ENCODE measurements around the gene EMX1.
"Not testable (repeated sequence)": the region's sequence is repeated elsewhere in the genome, so short reads cannot be mapped to it uniquely, and the experiment has no call there.

EMX1 gene

DNA sequence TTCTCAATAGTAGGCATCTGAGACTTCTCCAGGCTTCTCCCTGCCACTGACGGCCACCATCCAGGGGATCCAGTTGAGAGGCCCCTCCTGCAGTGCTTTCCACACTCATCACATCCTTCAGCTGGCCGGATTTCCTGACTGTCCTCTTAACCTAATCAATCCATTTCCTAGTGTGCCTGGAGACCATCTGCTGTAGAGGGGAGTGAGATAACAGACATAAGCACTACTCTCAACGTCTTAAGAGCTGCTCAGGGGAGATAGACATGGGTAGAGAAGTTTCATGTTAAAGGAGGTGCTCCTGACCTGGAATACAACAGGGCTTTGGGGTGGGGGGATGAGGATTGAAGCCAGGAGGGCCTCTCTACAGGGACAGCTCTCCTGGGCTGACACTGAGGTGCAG is 15.9 kb upstream of the EMX1 start:
- DNase-seq: no peak

DNA sequence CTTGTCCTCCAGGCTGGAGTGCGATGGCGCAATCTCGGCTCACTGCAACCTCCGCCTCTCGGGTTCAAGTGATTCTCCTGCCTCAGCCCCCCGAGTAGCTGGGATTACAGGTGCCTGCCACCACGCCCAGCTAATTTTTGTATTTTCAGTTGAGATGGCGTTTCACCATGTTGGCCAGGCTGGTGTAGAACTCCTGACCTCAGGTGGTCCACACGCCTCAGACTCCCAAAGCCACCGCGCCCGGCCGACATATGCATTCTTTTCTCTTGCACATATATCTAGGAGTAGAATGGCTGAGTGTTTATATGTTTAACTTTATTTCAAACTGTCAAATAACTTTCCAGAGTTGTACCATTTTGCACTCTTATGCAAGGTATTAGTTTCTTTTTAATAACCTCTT is 9.9 kb upstream of the EMX1 start:
- DNase-seq: not testable (repeated sequence)

DNA sequence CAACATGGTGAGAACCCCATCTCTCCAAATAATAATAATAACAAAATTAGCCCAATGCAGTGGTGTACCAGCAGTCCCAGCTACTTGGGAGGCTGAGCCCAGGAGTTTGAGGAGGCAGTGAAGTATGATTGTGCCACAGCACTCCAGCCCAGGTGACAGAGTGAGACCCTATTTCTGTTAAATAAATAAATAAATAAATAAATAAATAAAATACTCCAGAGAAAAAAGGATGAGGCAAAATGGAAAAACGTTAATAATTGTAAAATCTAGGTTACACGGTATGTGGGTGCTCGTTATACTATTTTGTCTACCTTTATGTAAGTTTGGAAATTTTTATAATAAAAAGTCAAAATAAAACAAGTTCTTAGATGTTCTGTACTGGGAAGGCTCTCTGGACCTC is 8.6 kb upstream of the EMX1 start:
- no peak for DNase-seq

DNA sequence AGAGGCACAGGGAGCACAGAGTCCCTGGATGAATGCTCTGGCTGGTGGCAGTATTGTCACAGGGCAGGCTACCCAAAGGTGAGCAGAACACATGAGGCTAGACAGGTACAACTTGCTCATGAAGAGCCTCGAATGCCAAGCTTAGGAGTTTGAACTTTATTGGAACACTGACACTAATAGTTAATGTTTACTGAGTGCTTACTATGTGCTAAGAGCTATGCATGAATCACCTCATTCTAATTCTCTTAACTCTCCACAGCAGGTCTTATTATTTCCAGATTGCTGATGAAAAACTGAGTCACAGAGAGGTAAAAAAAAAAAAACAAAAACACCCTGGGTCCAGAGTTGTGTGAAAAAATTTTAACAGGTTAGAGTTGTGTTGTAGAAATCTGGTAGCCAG is 6.1 kb upstream of the EMX1 start:
- DNase-seq: no peak

DNA sequence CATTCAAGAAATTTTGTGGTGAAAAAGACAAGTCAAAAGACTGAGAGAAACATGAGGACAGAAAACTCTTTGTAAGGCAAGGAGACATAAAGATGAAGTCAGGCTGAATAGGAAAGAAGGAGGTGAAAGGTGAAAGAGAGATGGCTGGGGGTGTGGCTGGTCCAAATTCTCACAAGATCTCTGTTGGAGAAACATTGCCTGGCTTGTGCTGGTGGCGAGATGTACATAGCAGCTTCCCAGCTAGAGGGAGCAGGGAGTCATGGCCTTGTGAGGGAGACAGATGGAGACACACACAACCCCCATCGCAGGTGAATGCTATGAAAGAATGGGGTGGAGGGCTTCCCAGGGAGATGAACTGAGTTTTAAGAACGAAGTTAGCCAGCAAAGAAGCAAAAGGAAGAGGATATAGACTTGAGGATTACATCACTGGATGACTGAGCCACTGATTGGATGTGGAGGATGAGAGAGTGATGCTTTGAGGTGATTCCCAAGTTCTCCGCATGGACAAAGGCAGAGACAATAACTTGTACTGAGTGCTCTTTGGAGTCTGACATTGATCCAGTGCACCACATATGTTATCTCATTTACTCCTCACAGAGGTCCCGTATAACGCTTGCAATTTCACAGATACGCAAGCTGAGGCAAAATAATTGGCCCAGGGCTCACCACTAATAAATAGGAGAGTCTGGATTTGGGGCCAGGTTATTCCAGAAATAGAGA is 3.7 kb upstream of the EMX1 start:
- peak; percentile 43 for DNase-seq

DNA sequence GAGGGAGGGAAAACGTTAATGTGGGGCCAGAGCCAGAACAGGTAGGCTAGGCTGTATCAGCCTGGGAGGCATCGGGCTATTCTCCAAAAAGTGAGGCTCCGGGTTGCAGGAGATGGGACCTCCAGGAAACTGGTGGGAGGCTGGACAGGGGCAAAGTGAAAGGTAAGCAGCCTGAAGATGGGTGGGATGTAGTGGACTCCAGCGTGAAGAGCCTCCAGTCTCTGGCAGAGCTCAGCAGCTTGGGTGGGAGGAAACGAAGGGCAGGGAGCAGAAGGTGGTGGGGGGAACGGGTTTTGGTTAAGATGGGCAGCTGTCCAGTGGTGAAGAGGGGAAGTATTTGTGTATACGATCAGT is 3.1 kb upstream of the EMX1 start:
- DNase-seq: no peak

DNA sequence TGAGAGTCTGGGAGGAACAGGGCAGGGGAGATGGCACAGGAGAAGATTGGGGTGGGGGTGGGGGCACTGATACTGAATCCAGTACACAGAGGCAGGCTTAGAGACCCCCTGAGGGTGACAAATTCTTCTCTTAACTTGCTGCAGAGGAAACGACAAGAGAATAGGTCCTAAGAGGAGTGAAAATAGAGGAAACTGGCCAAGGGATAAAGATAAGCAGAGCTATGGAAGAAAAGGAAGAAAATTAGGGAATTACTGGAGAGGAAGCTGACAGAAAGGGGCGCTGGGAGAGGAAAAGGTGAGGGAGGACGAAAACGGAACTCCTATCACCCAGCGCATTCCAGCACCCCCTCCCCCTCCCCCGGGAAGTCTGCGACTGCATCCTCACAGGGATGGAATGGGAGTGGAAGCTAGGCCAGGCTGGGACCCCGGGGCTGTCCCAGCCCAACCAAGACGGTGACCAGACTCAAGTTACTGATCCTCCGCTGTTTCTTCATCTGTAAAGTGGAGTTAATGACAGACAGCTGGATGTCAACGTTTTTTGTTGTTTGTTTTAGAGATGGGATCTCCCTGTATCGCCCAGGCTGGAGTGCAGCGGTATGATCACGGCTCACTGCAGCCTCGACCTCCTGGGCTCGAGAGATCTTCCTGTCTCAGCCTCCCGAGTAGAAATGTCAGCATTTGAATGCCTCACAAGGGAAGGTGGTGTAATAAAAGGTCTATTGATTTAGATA is 2.6 kb upstream of the EMX1 start:
- no peak for DNase-seq

DNA sequence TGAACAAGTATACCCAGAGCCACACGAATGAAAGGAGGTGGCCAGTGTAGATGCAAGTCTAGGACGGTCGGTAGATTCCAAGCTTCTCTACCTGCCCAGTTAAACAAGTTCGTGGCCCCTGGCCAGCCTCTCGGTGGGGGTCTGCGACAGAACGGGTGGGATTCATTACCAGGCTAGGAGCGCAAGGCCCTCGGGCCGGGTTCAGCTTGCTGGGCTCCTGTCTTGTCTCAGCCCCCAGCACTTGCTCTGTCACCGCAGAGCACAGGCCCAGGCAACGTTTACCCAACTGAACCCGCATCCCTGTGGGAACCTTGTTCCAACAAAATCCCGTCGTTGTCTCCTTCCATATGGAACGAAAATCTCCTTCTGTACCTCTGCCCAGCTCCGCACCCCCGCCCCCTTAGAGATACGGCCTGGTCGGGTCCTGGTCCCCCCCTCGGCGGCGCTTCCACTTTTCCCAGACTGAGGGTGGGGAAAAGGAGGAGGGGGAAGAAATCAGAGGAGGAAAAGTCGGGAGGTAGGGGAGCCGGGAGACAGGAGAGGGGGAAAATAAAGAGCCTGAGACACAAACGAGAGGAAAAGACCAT is 1.9 kb upstream of the EMX1 start:
- DNase-seq: no peak

DNA sequence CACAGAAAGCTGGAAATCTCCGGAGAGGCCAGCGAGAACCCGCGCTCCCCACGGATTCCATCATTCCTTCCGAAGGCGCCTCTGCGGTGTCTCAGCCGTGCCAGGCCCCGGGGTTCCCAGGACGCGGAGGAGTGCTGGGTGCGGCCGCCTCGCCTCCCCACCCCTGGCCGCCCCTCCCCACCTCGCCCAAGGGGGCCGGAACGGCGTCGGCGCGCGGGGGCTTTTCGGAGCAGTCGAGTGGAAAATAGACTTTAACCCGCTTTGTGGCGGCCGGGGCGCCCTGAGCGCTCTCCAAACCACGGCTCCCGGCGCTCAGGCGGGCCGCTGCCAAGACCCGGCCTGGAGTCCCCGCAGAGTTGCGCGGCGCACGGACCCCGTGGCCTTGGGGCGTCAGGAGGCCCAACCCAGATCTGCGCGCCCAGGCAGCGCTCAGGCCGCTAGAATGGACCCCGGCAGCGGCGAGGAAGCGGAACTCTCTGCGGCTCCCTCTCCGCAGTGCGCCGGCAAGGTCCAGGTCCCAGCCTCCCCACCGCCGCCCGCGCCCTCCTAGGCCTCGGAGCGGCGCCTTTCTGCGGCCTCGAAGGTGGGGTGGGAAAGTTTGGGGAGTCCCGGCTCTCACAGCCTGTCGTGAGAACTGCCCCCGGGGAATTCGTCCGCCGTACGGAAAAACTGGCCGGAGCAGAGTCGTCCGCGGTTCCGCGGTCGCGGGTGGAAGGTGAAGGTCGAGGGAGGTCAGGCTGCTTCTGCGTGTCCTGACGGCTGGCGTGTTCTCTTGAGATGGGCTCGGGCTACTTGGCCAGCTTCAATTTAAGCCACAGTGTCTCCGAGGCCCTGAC is 1.2 kb upstream of the EMX1 start:
- DNase-seq: peak; percentile 74

DNA sequence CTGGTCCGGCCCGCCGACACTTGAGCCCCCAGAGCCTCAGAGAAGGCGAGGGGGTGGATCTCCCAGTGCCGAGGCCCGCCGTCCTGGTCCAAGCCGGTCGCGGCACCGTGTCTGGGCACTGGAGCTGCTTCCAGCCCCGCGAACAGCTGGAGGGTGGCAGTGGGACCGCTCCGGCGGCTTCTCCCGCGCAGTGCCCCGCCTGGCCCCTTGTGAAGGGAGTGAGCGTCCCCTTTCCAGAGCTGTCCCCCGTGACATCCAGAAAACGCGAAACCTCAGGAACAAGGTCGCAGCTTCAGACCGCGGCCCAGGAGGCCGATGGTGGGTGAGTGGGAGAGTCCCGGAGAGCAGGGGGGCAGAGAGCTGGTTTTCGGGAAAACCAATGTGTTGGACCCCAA is 579 bp upstream of the EMX1 start:
- no peak for DNase-seq

DNA sequence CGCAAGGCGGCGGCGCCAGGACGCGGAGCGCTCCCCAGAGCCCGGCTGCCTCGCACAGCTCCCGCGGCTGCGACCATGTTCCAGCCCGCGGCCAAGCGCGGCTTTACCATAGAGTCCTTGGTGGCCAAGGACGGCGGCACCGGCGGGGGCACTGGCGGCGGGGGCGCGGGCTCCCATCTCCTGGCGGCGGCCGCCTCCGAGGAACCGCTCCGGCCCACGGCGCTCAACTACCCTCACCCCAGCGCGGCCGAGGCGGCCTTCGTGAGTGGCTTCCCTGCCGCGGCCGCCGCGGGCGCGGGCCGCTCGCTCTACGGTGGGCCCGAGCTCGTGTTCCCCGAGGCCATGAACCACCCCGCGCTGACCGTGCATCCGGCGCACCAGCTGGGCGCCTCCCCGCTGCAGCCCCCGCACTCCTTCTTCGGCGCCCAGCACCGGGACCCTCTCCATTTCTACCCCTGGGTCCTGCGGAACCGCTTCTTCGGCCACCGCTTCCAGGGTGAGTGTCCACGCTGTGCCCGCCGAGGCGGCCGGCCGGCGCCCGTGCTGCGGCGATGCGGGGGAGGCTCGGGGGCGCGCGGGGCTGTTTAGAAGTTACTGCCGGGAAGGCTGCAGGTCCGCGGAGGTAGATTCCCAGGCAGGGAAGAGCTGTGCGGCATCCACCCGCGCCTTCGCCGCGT is 696 bp downstream of the EMX1 start:
- DNase-seq: peak; percentile 41

DNA sequence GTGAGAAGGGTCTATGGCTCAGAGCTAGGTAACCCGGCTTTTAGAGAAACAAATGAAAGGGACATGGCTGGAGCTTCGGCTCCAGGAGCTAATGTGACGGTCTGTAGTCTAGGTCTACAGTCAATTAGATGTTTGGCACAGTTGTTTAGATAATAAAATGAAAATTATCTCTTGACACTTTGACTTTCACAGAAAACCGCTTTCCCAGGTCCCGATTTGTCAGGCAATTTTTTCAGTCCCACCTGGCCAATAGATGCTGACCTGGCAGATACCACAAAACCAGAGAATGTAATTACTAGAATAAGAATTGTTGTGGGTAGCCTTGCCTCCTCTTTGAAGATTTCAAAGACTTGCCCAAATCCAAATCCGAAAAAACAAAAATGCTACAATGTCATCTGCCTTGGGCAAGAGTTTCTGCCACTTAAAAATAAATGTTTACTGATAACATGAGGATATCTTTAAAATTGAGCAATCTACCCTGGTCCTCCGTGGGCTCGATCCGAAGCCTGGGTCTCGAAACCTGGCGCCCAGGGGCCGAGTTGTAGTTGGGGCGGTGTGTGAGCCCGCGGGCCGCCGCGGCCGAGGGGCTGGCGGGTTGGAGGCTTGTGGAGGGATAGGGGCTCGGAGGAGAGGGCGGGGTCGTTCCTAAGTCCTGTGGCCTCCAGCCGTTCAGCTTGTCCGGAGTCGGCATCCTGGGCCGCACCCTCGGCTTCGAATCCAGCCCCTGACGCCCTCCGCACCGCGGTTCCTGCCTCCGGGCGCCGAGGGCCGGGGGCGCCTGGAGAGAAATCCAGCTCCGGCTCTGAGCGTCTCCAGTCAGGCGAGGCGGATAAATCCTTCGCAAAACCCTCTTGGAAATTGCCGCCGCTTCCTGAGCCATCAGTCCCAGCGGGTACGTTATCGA is 2.3 kb downstream of the EMX1 start:
- no peak for DNase-seq

DNA sequence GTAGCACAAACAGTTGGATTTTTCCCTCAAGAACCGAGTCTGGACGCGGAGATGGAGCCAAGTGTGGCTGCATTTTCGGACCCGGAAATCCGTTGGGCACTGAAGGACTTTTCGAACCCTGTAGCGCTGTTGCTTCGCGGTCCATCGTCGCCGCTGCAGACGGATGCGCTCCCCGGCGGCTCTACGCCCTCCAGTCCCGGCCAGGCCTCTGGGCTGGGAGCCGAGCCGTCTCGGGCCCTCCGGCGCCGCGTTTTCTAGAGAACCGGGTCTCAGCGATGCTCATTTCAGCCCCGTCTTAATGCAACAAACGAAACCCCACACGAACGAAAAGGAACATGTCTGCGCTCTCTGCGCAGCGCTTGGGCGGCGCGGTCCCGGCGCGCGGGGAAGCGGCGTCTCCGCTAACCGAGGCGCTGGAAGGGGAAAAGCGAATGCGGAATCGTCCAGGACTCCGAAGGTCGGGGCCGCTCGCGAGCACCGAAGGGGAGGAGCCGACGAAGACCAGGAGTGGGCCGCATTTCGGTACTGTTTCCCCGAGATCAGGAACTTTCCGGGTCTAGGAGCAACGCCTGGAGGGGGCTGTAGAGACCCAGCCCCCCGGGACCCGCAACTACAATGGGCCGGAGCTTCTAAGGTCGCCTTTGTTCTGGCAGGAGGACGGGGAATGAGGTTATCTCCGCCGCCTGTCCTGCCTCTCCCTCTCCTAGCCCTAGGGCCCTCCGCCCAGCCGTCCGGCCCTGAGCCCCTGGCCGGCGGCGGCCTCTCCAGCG is 3.2 kb downstream of the EMX1 start:
- no peak for DNase-seq

DNA sequence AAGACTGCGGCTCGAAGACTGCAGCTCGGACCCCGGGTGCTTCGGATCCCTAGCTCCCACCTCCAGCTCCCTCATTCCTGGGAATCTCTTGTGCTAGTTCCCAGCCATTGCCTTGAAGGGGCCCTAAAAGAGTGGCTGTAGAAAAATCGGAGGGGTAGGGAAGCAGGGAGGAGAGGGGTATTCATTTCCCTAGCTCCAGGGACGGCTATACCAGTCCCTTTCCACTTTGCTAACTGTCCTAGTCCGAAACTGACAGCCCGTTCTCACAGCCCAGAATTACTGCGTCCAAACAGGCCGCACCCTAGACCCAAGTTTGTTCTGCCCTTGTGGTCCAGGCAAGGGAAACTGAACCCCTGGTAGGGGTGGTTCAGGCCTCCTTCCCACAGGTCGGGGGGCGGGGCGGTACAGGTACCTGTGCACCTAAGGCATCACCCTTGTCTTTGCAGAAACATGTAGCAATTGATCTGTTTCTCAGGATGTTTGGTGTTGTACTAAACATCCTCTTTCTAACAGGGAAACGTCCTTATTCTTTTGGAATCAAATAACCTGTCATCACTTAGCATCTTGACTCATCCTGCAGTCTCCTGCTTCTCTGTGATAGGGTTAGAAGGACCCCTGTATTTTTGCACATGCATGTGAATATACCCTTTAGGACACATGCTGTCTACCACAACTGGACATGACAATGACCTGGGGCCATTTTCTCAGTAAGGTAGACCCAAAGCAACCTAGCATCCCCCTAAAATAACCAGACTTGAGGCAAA is 4.0 kb downstream of the EMX1 start:
- DNase-seq: no peak

DNA sequence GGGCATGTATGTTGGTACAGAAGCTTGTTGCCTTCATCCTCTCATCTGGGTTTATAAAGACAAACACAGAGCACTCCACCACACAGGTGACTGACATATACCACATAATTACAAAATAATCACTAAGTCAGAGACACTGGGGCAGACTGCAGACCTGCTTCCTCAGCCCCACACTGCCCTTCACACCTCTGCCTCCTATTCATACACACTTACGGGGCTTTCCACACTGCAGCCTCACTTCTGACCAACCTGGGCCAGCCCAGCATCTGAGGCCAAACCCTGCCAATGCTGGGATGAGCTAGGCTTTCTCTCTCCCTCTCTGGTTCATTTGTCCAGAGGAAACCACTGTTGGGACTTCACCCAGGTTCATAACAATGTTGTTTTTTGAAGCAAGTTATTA is 4.5 kb downstream of the EMX1 start:
- no peak for DNase-seq

DNA sequence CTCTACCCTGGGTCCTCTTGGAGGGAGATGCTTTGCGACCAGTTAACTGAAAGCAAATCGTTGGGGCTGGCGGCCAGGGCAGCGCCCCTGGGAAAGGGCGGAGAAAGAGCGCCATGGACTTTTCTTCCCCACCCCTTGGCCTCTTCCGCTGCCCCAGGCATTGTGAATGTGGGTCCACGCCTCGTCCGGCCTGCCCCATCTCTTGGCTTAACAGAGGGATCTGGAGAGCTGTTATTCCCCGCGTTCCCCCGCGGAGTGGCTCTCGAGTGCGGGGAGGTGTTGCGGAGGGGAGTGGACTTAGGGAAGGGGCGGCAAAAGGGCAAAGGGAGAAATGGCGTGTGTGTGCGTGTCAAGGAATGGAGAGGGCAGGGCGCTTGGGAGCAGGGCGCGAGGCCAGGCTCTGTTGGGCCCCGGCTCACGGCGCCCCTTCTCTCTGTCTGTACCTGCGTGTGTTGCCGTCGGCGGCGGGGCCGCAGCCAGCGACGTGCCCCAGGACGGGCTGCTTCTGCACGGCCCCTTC is 6.6 kb downstream of the EMX1 start:
- DNase-seq: no peak

DNA sequence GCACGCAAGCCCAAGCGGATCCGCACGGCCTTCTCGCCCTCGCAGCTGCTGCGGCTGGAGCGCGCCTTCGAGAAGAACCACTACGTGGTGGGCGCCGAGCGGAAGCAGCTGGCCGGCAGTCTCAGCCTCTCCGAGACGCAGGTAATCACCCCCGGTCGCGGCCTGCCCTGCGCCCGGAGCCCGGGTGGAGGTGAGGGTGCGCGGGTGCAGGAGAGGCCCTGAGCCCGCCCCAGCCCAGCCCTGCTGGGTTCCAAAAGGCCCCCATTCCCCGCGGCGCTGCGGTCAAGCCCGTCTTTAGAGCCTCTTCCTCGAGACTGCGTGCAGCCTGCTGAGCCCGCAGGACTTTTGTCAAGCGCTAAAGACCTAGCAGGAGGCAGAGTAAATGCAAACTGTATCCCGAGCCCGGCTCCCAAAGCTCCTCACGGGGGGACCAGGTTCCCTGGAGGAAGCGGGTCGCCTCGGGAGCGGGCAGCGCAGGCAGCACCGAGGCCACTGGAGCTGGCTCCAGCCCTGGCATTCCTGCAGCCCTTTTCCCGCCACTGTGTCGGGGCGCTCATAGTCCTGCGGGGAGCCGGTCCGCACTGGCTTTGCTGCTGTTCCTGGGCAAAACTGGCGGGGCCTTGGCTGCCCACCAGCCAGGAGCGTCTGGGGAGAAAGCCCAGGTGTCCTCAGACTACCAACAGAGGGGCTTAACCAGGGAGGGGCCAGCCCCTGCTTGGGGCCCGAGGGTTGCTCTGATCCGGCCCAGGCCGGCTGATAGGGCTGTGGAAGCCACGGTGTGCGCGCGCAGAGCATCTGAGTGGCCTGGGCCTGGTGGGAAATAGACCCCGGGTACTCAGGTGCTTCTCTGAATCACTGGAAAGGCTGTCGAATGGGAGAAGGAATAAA is 7.3 kb downstream of the EMX1 start:
- DNase-seq: no peak

DNA sequence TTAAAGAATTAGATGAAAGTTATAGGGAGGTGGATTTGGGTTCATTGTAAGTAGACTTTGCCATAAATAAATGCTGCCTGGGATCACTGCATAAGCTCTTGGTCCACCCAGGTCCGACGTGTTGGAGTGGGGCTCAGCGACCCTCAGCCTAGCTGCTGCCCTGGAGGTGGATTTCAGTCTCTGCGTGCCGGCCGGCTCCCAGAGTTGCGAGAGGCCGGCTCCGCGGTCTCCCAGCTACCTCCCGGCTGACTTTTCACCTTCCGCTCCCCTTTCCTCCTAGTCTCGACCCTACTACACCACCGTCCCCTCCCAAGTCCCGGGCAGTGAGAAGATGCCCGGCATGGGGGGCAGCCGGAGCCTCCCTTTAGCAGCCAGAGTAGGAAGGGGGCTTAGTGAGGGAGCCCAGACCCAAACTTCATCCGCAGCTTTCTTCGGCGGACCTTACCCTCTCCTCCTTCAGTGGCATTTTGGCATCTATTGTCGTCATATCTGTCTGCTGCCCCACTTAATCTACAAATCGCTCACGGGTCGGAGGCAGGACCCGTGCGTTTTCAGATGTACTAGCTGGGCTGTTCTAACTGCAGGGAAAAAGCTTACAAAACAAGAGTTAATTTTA is 8.1 kb downstream of the EMX1 start:
- DNase-seq: no peak

DNA sequence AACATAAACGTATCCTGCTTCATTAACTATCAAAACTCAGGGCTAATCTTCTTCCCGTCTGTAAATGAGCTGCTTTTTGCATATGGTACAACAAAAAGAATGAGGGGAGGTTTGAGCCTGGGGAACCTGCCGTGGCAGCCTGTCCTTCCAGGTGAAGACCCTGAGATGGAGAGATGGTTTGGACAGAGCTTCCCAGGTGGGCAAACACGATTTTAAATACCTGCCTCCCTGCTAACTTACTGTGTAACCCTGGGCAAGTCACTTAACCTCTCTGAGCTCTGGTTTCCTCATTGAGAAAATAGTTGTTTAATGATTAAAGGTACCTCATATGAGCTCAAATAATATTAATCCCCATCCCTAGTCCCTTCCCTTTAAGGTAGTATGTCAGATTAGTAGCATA is 9.0 kb downstream of the EMX1 start:
- DNase-seq: no peak

Measured in NCI-H2171 treated with DMSO at 0.1 percent for 48 hours (cell line).